ENCODE measurements around the gene ANKRD24. TPM values are rescaled to one million over a fixed set of nuclear protein-coding genes. Genes with fewer than 3 reads are reported as not detected.

Gene ANKRD24
- total RNA-seq, 1 experiment from 2014 or later, result 1.2 TPM

DNA sequence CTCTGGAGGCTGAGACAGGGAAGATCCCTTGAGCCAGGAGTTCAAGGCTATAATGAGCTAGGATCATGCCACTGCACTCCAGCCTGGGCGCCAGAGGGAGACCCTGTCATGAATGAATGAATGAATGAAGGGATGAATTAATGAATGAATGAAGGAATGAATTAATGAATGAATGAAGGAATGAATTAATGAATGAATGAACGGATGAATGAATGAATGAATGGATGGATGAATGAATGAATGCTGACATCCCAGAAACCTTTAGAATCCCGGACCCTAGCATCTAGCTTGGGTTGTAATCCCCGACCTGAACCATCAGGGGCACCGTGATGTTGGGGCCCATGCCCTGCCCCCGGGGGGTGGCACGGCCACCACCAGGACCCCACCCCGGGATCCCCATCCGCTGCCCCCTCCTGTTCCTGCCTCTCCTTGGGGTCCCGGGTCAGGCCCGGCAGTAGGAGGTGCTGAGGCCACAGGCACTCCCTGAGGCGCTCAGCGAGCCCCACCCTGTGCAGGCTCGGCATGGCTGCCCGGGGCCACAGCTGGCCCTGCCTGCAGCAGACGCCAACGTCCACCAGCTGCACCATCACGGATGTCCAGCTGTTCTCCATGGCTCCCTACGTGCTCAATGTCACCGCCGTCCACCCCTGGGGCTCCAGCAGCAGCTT, 50.3 kb downstream of the ANKRD24 start:
- CTCF ChIA-PET, result interaction anchor here (0.6 to 0.8 kb wide), 7 partner anchors 9 to 440 kb away, joined by 3 to 5 read pairs (median 3); no protein-coding TSS in a partner anchor
- TF ChIP-seq, protein P1, sequence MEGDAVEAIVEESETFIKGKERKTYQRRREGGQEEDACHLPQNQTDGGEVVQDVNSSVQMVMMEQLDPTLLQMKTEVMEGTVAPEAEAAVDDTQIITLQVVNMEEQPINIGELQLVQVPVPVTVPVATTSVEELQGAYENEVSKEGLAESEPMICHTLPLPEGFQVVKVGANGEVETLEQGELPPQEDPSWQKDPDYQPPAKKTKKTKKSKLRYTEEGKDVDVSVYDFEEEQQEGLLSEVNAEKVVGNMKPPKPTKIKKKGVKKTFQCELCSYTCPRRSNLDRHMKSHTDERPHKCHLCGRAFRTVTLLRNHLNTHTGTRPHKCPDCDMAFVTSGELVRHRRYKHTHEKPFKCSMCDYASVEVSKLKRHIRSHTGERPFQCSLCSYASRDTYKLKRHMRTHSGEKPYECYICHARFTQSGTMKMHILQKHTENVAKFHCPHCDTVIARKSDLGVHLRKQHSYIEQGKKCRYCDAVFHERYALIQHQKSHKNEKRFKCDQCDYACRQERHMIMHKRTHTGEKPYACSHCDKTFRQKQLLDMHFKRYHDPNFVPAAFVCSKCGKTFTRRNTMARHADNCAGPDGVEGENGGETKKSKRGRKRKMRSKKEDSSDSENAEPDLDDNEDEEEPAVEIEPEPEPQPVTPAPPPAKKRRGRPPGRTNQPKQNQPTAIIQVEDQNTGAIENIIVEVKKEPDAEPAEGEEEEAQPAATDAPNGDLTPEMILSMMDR (IDR thresholded peaks at IDR 0.05; ENCODE audit: unreplicated experiment), result no peak
- Mint-ChIP-seq H3K27me3 (ENCODE audit: insufficient read depth, unreplicated experiment) (no peaks in the 10 kb centered on the region), H3K36me3 (ENCODE audit: insufficient read depth, unreplicated experiment) (peaks cover 4% of the 10 kb centered on the region), H3K9me3 (ENCODE audit: unreplicated experiment) (no peaks in the 10 kb centered on the region), H3K4me1 (ENCODE audit: insufficient read depth, unreplicated experiment) (peaks cover 4% of the 10 kb centered on the region), H3K27ac (ENCODE audit: low read depth, unreplicated experiment) (no peak overlapping the region), H3K4me3 (ENCODE audit: unreplicated experiment) (no peak overlapping the region)
- DNase-seq (ENCODE audit: unreplicated experiment), result no peak
- intact Hi-C loops (cut with micrococcal nuclease), result no loop called here
- POLR2A ChIA-PET, result no interaction called here
- no TSS peak for BruUV-seq (replicated peaks)

- Mint-ChIP-seq H3K36me3 (ENCODE audit: insufficient read depth, unreplicated experiment) (peaks cover 4% of the 10 kb centered on the region), H3K9me3 (ENCODE audit: unreplicated experiment) (no peaks in the 10 kb centered on the region), H3K27me3 (ENCODE audit: insufficient read depth, unreplicated experiment) (no peaks in the 10 kb centered on the region), H3K27ac (ENCODE audit: low read depth, unreplicated experiment) (no peak overlapping the region), H3K4me3 (ENCODE audit: unreplicated experiment) (no peak overlapping the region), H3K4me1 (ENCODE audit: insufficient read depth, unreplicated experiment) (peaks cover 4% of the 10 kb centered on the region)
- ChIA-PET CTCF (interaction anchor here (0.6 to 0.8 kb wide), 6 partner anchors 8 to 439 kb away, joined by 3 to 5 read pairs (median 3); partner anchors contain the start of gene YJU2), POLR2A (no interaction called here)
- BruUV-seq (replicated peaks), result no TSS peak
- intact Hi-C loops (cut with micrococcal nuclease), result no loop called here
- peak; percentile 41 for DNase-seq (ENCODE audit: unreplicated experiment)
- TF ChIP-seq, protein P1 (IDR thresholded peaks at IDR 0.05; ENCODE audit: unreplicated experiment), result peak; percentile 61
These were observed 50.9 kb downstream of the ANKRD24 start for GRCh38 chr19:4233282-4233853.

DNA sequence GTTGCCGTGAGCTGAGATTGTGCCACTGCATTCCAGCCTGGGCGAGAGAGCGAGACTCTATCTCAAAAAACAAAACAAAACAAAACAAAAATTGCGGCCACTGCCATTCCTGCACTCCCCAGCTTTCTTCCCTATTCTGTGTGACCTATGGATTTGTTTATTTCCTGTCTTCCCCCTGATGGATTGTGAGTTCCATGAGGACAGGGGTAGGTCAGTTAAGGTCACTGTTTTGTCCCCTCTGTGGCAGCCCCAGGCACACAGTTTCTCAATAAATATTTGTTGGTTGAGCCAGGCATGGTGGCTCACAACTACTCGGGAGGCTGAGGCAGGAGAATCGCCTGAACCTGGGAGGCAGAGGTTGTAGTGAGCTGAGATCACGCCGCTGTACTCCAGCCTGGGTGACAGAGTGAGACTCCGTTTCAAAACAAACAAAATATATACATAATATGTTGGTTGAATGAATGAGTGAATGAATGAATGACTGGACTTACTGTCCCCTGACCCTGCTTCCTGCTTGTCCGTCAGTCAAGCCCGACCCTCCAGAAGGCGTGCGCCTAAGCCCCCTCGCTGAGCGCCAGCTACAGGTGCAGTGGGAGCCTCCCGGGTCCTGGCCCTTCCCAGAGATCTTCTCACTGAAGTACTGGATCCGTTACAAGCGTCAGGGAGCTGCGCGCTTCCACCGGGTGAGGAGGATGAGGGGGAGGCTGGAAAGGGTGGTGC, 51.8 kb downstream of the ANKRD24 start:
- peaks cover 4% of the 10 kb centered on the region for H3K36me3 Mint-ChIP-seq (ENCODE audit: insufficient read depth, unreplicated experiment)

More for the DNA sequence above, 51.8 kb downstream of the ANKRD24 start:
- BruUV-seq (replicated peaks), result no TSS peak
- Mint-ChIP-seq H3K4me1 (ENCODE audit: insufficient read depth, unreplicated experiment) (peaks cover 4% of the 10 kb centered on the region), H3K4me3 (ENCODE audit: unreplicated experiment) (no peak overlapping the region), H3K9me3 (ENCODE audit: unreplicated experiment) (no peaks in the 10 kb centered on the region), H3K27me3 (ENCODE audit: insufficient read depth, unreplicated experiment) (no peaks in the 10 kb centered on the region), H3K27ac (ENCODE audit: low read depth, unreplicated experiment) (no peak overlapping the region)
- intact Hi-C loops (cut with micrococcal nuclease), result no loop called here
- POLR2A ChIA-PET, result interaction anchor here (0.6 to 1.0 kb wide), 2 partner anchors 8 to 13 kb away, joined by 3 read pairs; partner anchors contain the start of gene YJU2
- no peak for DNase-seq (ENCODE audit: unreplicated experiment)
- CTCF ChIA-PET, result interaction anchor here (0.7 to 0.8 kb wide), 2 partner anchors 13 to 187 kb away, joined by 3 to 4 read pairs; partner anchors contain the start of gene YJU2
- TF ChIP-seq, protein P1 (IDR thresholded peaks at IDR 0.05; ENCODE audit: unreplicated experiment), result no peak

Data from MCF 10A (cell line).